K562 (cell line): ENCODE results near the gene CALHM1. TPM values are rescaled to one million over a fixed set of nuclear protein-coding genes. Genes with fewer than 3 reads are reported as not detected.

Experiments used
- CBFA2T2 ChIP-seq: fragments of 450-650 bp; conservative IDR thresholded peaks from 2 replicates; pipeline ENCODE4 v1.6.1; 2017; ENCODE audit warnings: mild to moderate bottlenecking
- CHD1 ChIP-seq: fragments of 200-600 bp; sonication (generic); IDR thresholded peaks from one replicate; pipeline ENCODE4 v1.6.1; 2012; ENCODE audit warnings: mild to moderate bottlenecking, moderate library complexity, low read length, inconsistent platforms
- DIDO1 ChIP-seq: fragments of 450-650 bp; IDR thresholded peaks from 2 replicates; pipeline ENCODE4 v1.6.1; 2016; ENCODE audit warnings: low read depth, missing biosample characterization, missing genetic modification characterization
- E2F1 ChIP-seq: sonication (generic); formaldehyde crosslinking; IDR thresholded peaks from 2 replicates; pipeline ENCODE4 v1.8.1; 2023; ENCODE audit warnings: mild to moderate bottlenecking, missing genetic modification reagents, moderate library complexity
- HEY1 ChIP-seq: fragments of 250-450 bp; sonication (Bioruptor Pico); IDR thresholded peaks from 2 replicates; pipeline ENCODE4 v1.5.0; 2020; ENCODE audit warnings: mild to moderate bottlenecking, moderate library complexity, borderline replicate concordance
- HLTF ChIP-seq: fragments of 450-650 bp; IDR thresholded peaks from 2 replicates; pipeline ENCODE4 v1.6.1; 2016
- HNRNPUL1 ChIP-seq: fragments of 200-400 bp; formaldehyde crosslinking; IDR thresholded peaks from 2 replicates; pipeline ENCODE4 v1.6.1; 2017; ENCODE audit warnings: low read length
- LARP7 ChIP-seq: fragments of 450-650 bp; IDR thresholded peaks from 2 replicates; pipeline ENCODE4 v1.6.1; 2016
- MTA2 ChIP-seq: fragments of 450-650 bp; IDR thresholded peaks from 2 replicates; pipeline ENCODE4 v1.6.1; 2016; ENCODE audit warnings: low read depth
- MTF1 ChIP-seq: fragments of 250-450 bp; sonication (Bioruptor Pico); IDR thresholded peaks from 2 replicates; pipeline ENCODE4 v1.9.0; 2021; ENCODE audit warnings: moderate library complexity, mild to moderate bottlenecking, inconsistent platforms, borderline replicate concordance
- MXI1 ChIP-seq: IDR thresholded peaks from 2 replicates; pipeline ENCODE4 v1.6.1; 2011; ENCODE audit warnings: low read depth, mild to moderate bottlenecking, improper control_type of control experiment, low read length
- POLR2A ChIP-seq: fragments of 450-650 bp; conservative IDR thresholded peaks from 2 replicates; pipeline ENCODE4 v1.6.1; 2016
- POLR2H ChIP-seq: IDR thresholded peaks from 2 replicates; pipeline ENCODE4 v1.6.1; 2016; ENCODE audit warnings: missing genetic modification characterization, low read depth, mild to moderate bottlenecking, control low read depth, missing compliant biosample characterization, moderate library complexity
- RFX1 ChIP-seq: fragments of 450-650 bp; IDR thresholded peaks from 2 replicates; pipeline ENCODE4 v1.6.1; 2016; ENCODE audit warnings: mild to moderate bottlenecking, moderate library complexity
- RFX7 ChIP-seq: fragments of 250-450 bp; sonication (Bioruptor Pico); IDR thresholded peaks from 2 replicates; pipeline ENCODE4 v1.5.1; 2021; ENCODE audit warnings: mild to moderate bottlenecking
- VEZF1 ChIP-seq: fragments of 200-800 bp; sonication (Bioruptor generic); IDR thresholded peaks from 2 replicates; pipeline ENCODE4 v1.6.1; 2017; ENCODE audit warnings: missing genetic modification characterization, missing compliant biosample characterization
- ZNF124 ChIP-seq: sonication (generic); formaldehyde crosslinking; IDR thresholded peaks from 2 replicates; pipeline ENCODE4 v1.8.1; 2022; ENCODE audit warnings: missing genetic modification reagents
- ZNF133 ChIP-seq: fragments of 250-450 bp; sonication (Bioruptor Pico); IDR thresholded peaks from 2 replicates; pipeline ENCODE4 v1.4.0; 2020; ENCODE audit warnings: mild to moderate bottlenecking
- ZNF197 ChIP-seq: fragments of 200-800 bp; sonication (Bioruptor generic); IDR thresholded peaks from 2 replicates; pipeline ENCODE4 v1.6.1; 2016; ENCODE audit warnings: low read depth, missing genetic modification characterization, missing compliant biosample characterization
- ZNF407 ChIP-seq: fragments of 450-650 bp; IDR thresholded peaks from 2 replicates; pipeline ENCODE4 v1.6.1; 2016; ENCODE audit warnings: low read depth
- ZZZ3 ChIP-seq: fragments of 450-650 bp; IDR thresholded peaks from 2 replicates; pipeline ENCODE4 v1.6.1; 2016; ENCODE audit warnings: antibody characterized with exemption, mild to moderate bottlenecking, moderate library complexity
- polyA plus RNA-seq, 8 experiments: library from polyadenylated mRNA; depleted of rRNA in 4 of 8; stranded (reverse) in 5 of 8; unstranded in 3 of 8; fragments of >200 nt; fragmentation: Nextera tagmentation in 2 of 8; fragmentation: Illumina TruSeq in 1 of 8; extraction: Ambion mirVana in 2 of 8; extraction: Trizol in 1 of 8; gene quantifications; 2 replicates each; pipeline versions ENCODE4 v1.2.1 to v1.2.3, GENCODE V29; 2011 to 2014; ENCODE audit warnings: inconsistent platforms in 1 of 8, missing spikeins in 1 of 8
- total RNA-seq, 7 experiments: library from RNA; depleted of rRNA in 6 of 7; stranded (reverse); fragments of >200 nt in 6 of 7; fragmentation: Illumina TruSeq in 2 of 7; extraction: Trizol in 2 of 7; gene quantifications; 2 replicates each; pipeline versions ENCODE4 v1.2.1 to v1.2.3, GENCODE V29; 2011 to 2021; ENCODE audit warnings: low replicate concordance in 1 of 7

CALHM1 gene
- total and polyA plus RNA-seq, 9 of the 15 experiments (the other 6 are each of a cell fraction or from before 2014, with no cell fraction given): 0.03 TPM; not detected in 8

GRCh38 chr10:103504181-103504783 lies 45.6 kb upstream of the CALHM1 start (continued):
- no peak for TF ChIP-seq HEY1 (CRISPR knock-in tag)
- TF ChIP-seq MXI1: no peak
- no peak for TF ChIP-seq E2F1 (CRISPR knock-in tag)
- TF ChIP-seq ZNF133 (CRISPR knock-in tag): no peak
- no peak for TF ChIP-seq ZNF407
- TF ChIP-seq POLR2A: no peak
- peak; percentile 74 for TF ChIP-seq CBFA2T2
- TF ChIP-seq HNRNPUL1: no peak
- TF ChIP-seq ZNF124 (CRISPR knock-in tag): no peak
- no peak for TF ChIP-seq ZNF197 (CRISPR knock-in tag)
- TF ChIP-seq DIDO1: no peak
- no peak for TF ChIP-seq CHD1
- no peak for TF ChIP-seq RFX1
- 0 out of 2 replicates have a peak, but pooled peaks have one; percentile 36 for TF ChIP-seq MTA2
- TF ChIP-seq ZZZ3: no peak
- no peak for TF ChIP-seq MTF1 (CRISPR knock-in tag)
- TF ChIP-seq HLTF: no peak
- TF ChIP-seq POLR2H: no peak
- no peak for TF ChIP-seq RFX7
- TF ChIP-seq VEZF1: peak; percentile 89
- no peak for TF ChIP-seq LARP7
